Hematopoietic multipotent progenitor cell (in vitro differentiated cells): ENCODE measurements around the gene ATP6V0C. TPM values are rescaled to one million over a fixed set of nuclear protein-coding genes. Genes with fewer than 3 reads are reported as not detected.
"Not testable (repeated sequence)": the region's sequence is repeated elsewhere in the genome, so short reads cannot be mapped to it uniquely, and the experiment has no call there.

ENCODE experiments used
- DNase-seq, 3 donors: peaks; one replicate each; pipeline ENCODE4 v3.0.0-alpha.2; 2011 to 2015; ENCODE audit warnings: low read depth in 2 of 3, low spot score in 2 of 3
- total RNA-seq: library from RNA; depleted of rRNA; stranded (reverse); fragments of >200 nt; gene quantifications from one replicate; pipeline ENCODE4 v1.2.3, GENCODE V29; 2012

The ATP6V0C gene
- total RNA-seq, 1 donor: 80.8 TPM

DNA sequence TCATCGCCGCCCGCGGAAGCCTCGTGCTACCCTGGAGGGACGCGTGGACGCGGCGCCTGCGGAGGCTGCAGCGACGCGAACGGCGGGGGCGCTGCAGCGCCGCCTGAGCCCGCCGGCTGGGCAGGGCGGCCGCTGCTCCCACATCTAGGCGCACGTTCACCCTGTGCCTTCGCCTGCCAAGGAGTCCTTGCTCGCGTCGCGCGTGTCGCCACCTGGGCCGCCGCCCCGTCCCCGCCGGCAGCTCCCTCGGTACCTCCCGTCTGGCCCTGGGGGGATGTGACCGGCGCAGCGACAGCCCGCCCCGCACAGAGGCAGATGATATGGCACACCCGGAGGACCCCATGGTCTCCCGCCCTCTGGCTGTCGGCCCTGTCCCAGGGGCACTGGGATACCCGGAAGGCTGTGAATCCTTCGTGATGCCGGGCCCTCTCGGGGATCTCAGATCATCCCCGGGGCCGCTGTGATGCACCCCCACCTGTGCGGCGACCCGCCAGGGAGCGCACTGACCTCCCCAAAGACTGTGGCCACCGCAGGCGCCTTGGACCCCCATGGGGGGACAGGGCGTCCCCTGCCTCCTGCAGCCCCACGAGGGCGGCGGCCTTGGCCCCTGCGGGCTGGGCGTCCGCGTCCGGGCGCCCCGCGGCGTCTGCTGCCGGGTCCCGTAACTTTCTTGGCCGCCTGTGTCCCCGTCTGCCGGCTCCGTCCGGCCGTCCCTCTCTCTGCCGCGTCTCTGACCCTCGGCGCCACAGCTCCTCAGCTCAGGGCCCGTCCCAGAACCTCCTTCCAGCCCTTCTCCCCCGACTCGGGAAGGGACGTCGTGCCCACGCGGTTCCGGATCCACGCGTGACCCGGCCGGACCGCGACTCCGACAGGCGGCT lies 39.5 kb upstream of the ATP6V0C start:
- DNase-seq: peak; percentile 46 to 49 (median 49)

GRCh38 chr16:2474877-2475412 lies 38.8 kb upstream of the ATP6V0C start, which contains the start of gene TBC1D24:
Gene TBC1D24, plus strand, starts transcription at chr16:2475127. Its CDS starts 21,022 bp downstream, at chr16:2496149.
- peak; percentile 52 to 84 (median 83) for DNase-seq

GRCh38 chr16:2475413-2476344 lies 38.1 kb upstream of the ATP6V0C start:
- DNase-seq: peak in 2 of 3 donors; percentile 70 to 72

DNA sequence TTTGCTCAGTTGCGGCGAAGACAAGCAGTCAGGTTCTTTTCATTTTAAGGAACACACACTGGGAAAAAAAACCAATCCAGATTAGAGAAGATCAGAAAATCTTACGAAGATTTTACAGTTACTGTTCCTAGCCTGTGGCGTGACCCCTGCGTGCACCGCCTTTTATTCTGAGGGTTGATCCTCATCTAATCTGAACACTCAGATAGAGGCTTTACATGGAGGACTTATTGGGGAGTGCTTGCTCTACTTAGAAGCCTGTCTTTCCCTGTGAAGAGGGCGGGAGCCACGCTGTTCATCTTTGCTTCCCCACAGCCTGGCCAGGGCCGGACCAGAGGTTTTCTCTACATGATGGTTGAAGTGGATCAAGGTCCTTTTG lies 37.4 kb upstream of the ATP6V0C start:
- no peak for DNase-seq

DNA sequence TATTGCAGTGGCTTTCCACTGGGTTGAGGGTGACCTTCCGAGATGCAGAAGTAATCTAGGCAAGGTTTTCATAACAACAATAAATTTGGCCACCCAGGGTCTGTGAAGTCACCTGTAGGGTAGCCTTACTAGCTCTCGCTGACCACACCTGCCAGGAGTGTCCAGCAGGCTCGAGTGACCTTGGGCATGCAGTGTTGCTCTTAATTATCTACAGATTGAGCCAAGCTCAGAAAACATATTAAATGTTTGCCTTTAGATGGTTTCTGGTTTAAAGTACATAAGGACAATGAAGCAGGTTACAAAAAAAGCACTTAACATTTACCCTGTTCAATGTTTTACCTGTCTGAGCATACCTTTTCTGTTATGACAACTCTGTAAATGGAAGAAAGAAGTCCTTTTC lies 37.0 kb upstream of the ATP6V0C start:
- no peak for DNase-seq

- no peak for DNase-seq
Measured at GRCh38 chr16:2477327-2477726, 36.4 kb upstream of the ATP6V0C start.

DNA sequence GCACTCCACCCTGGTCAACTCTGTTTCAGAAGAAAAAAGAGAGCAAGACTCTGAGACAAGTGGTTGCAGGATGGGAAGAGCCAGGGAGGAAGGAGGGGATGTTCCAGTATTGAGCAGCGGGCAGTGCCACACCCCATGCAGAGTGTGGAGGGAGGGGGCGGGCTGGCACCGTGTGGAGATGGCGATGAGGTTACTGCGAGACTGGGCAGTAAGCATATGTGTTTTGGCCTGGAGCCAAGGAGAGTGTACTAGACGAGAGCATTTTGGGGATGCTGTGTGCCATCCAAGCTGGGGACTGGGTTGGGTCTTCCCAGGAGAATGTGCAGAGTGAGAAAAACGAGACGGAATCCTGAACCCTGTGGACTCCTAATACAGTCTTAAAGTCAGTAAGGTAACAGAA lies 35.5 kb upstream of the ATP6V0C start:
- DNase-seq: no peak

DNA sequence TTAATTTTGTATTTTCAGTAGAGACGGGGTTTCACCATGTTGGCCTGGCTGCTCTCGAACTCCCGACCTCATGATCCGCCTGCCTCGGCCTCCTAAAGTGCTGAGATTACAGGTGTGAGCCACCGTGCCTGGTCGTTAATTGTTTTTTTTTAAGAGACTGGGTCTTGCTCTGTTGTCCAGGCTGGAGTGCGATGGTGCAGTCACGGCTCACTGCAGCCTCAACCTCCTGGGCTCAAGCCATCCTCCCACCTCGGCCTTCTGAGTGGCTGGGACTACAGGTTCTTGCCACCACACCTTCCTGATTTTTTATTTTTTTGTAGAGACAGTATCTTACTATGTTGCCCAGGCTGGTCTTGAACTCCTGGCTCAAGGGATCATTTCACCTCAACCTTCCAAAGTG lies 33.8 kb upstream of the ATP6V0C start:
- DNase-seq: not testable (repeated sequence)

DNA sequence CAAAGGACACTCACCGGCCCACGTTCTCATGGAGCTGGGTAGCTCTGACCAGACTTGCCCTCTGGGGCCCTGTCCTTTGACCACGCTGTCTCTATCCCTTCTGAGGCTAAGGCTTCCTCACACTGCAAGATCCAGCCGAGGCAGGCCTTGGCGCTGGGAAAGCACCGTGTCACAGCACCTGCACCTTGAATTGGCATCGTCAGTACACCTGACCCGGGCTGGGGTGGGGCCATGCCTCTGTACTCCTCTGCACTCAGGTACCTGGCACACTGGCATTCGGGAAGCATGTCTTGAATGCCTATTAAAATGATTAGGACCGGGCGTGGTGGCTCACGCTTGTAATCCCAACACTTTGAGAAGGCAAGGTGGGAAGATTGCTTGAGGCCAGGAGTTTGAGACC lies 32.8 kb upstream of the ATP6V0C start:
- DNase-seq: no peak

DNA sequence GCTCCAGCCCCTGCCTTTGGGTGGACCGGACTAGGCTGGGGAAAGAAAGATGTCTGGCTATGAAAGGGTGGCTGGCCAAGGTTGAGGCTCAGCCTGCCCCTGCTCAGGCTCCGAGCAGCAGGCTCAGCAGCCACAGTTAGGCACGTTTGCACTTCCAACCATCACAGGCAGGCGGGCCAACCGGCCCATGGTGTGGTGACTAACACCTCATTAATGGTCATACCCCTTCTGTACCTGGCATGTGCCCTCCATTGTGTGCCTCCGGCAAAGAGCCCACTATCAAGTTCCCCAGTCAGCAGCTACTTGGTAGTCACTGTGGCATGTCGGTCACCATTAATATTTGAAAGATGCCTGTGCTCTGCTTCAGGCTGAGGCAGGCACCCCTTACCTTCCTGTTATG lies 32.1 kb upstream of the ATP6V0C start:
- no peak for DNase-seq

GRCh38 chr16:2482249-2482648 lies 31.5 kb upstream of the ATP6V0C start:
- no peak for DNase-seq

DNA sequence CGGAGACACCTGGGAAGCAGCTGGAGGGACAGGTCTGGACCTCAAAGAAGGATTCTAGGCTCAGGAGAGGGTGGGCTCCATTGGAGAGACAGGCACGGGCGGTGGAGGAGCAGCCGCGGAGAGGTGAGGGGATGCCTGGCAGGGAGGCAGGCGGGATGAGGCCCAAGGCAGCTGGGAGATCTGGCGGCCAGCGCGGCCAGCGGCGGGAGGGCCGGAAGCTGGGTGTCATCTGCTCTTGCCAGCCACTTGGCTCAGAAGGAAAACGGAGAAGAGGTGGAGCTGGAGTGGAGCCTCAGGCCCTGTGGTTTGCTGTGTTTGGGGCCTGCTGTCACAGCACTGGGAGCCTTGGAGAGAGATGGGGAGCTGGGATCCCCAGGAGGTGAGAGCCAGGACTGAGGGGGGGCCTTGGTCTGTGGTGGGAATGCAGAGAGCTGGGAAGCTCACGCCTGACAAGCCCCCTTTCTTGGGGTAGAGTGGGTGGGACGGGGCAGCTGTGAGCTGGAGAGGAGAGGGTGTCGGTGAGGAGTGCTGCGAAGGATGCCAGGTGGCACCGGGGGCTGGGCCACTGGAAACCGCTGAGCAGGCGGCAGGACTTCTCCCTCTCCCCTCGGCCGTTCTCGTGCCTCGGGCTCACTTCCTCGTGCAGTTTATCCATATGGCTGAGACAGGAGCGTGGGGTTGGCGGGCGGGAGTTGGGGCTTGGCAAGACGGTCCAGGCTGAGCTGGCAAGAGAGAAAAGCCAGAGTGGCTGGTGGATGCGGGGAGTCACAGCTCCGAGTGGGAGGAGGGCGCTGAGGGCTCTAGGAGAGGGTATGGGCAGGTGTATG lies 30.8 kb upstream of the ATP6V0C start:
- no peak for DNase-seq

- DNase-seq: no peak
Measured at GRCh38 chr16:2483939-2484897, 29.5 kb upstream of the ATP6V0C start.

GRCh38 chr16:2484898-2485508 lies 28.7 kb upstream of the ATP6V0C start:
- DNase-seq: no peak

GRCh38 chr16:2485811-2486507 lies 27.8 kb upstream of the ATP6V0C start:
- no peak for DNase-seq

DNA sequence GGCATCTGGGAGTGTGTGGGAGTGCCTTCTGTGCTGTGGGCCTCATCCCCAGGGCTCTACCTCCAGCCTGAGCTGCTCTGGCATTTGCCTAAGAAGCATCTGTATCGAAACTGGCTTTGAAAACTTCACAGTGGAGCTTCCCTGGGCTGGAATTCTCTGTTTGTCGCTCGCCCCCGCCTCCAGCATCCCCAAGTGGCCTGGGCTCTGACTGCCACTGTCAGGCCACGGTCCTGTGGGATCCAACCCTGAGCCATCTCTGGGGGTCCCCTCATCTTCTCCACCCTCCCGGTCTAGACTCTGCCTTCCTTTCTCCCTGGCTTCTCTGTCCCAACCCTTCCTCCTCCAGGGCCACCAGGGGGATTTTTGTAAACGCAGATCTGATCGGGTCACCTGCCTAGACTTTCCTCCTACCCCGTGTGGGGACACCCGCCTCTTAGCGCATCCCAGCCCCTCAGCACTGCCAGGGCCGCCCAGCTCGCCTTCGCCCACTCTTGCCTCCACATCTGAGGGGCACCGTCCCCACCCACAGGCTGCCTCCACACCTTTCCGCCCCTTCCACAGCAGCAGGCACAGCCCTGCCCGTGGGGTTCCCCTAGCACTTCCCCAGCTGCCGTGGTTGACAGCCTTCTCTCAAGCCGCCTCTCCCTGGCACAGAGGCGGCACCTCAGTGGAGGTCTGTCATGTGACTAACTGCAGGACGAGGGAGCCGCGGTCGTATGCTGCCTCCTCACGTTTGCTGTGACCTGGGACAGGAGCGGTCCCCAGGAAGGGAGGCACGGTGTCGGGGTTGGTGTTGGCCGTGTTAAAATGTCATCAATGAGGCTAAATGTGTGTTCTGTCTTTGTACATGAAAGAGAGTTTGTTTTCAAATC lies 26.9 kb upstream of the ATP6V0C start:
- peak; percentile 54 to 82 (median 82) for DNase-seq

GRCh38 chr16:2487517-2487842 lies 26.3 kb upstream of the ATP6V0C start:
- DNase-seq: no peak
